ENCODE data around the gene BABAM2.

BABAM2 gene

GRCh38 chr2:28347596-28347995, 457.1 kb downstream of the BABAM2 start:
- in situ Hi-C loops (cut with HindIII; ENCODE audit: low sequenced_read_pairs) = no loop called here

GRCh38 chr2:28348149-28348567, 457.6 kb downstream of the BABAM2 start:
- DNase-seq (ENCODE audit: low read depth) = no peak
- in situ Hi-C loops (cut with HindIII; ENCODE audit: low sequenced_read_pairs) = no loop called here

More at GRCh38 chr2:28347596-28347995, 457.1 kb downstream of the BABAM2 start:
- H3K4me3 ChIP-seq (ENCODE audit: low read depth, low read length) = no peak overlapping the region
- no peak for DNase-seq (ENCODE audit: low read depth)
- no peak for TF ChIP-seq CTCF (IDR thresholded peaks at IDR 0.05; ENCODE audit: low read depth, low read length, missing control alignments)

GRCh38 chr2:28348921-28349320, 458.4 kb downstream of the BABAM2 start:
- no peak for DNase-seq (ENCODE audit: low read depth)
- in situ Hi-C loops (cut with HindIII; ENCODE audit: low sequenced_read_pairs) = no loop called here
- TF ChIP-seq CTCF (IDR thresholded peaks at IDR 0.05; ENCODE audit: low read depth, low read length, missing control alignments) = no peak
- H3K4me3 ChIP-seq (ENCODE audit: low read depth, low read length) = no peak overlapping the region

More at GRCh38 chr2:28348149-28348567, 457.6 kb downstream of the BABAM2 start:
- no peak for TF ChIP-seq CTCF (IDR thresholded peaks at IDR 0.05; ENCODE audit: low read depth, low read length, missing control alignments)
- H3K4me3 ChIP-seq (ENCODE audit: low read depth, low read length) = no peak overlapping the region

GRCh38 chr2:28349546-28350165, 459.1 kb downstream of the BABAM2 start:
- no peak for DNase-seq (ENCODE audit: low read depth)
- in situ Hi-C loops (cut with HindIII; ENCODE audit: low sequenced_read_pairs) = no loop called here
- no peak overlapping the region for H3K4me3 ChIP-seq (ENCODE audit: low read depth, low read length)
- no peak for TF ChIP-seq CTCF (IDR thresholded peaks at IDR 0.05; ENCODE audit: low read depth, low read length, missing control alignments)

GRCh38 chr2:28350196-28350595, 459.7 kb downstream of the BABAM2 start:
- no peak for DNase-seq (ENCODE audit: low read depth)
- no peak for TF ChIP-seq CTCF (IDR thresholded peaks at IDR 0.05; ENCODE audit: low read depth, low read length, missing control alignments)
- H3K4me3 ChIP-seq (ENCODE audit: low read depth, low read length) = no peak overlapping the region
- in situ Hi-C loops (cut with HindIII; ENCODE audit: low sequenced_read_pairs) = no loop called here

- in situ Hi-C loops (cut with HindIII; ENCODE audit: low sequenced_read_pairs) = no loop called here
- no peak for TF ChIP-seq CTCF (IDR thresholded peaks at IDR 0.05; ENCODE audit: low read depth, low read length, missing control alignments)
- no peak overlapping the region for H3K4me3 ChIP-seq (ENCODE audit: low read depth, low read length)
- no peak for DNase-seq (ENCODE audit: low read depth)
Measured at GRCh38 chr2:28350791-28351285, 460.3 kb downstream of the BABAM2 start.

Measured in astrocyte of the cerebellum (primary cell).